Measurements from ENCODE around the gene FURIN.
"Not testable (repeated sequence)": the region's sequence is repeated elsewhere in the genome, so short reads cannot be mapped to it uniquely, and the experiment has no call there.

The FURIN gene

DNA sequence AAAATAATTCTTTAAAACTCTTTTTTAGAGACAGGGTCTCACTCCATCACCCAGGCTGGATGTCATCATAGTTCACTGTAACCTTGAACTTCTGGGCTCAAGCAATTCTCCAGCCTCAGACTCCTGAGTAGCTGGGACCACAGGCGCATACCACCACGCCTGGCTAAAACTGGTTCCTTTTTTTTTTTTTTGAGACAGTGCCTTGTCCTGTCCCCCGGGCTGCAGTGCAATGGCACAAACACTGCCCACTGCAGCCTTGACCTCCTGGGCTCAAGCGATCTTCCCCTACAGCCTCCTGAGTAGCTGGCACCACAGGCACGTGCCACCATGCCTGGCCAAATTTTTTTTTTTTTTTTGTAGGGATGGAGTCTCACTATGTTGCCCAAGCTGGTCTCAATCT is 23.7 kb upstream of the FURIN start:
- DNase-seq (ENCODE audit: low read depth), result no peak

DNA sequence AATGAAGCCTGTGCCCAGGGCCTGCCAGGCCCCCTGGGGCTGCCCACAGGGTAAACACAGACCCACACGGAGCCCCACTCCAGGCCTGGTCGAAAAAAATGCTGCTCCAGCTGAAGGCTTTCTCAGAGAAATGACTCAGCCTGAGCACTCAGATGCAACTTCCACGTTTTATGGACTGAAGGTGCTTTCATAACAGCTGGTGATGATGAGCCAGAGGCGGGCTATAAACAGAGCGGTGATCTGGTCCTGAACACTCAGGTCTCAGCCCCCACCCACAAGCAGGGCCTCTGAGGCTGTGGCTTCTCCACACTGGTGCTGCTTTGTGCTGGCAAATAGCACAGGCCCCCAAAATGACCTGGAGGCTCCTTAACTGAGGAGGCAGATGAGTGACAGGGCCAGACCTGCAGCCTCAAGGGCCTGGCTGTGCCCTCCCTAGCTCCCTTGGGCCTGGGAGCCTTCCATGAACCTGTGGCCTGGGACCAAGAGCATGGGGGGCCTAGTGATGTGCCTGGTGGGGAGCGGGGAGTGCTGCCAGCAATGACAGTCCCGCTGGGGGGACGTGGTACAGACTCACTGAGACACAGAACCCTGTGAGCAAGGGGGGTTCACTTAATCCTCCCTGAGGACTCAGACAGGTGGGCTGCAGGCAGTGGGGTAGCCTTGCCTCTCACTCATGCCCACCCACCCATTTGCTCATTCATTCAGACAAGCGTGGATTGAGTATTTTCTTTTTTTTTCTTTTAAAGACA is 23.0 kb upstream of the FURIN start:
- DNase-seq (ENCODE audit: low read depth), result no peak

DNA sequence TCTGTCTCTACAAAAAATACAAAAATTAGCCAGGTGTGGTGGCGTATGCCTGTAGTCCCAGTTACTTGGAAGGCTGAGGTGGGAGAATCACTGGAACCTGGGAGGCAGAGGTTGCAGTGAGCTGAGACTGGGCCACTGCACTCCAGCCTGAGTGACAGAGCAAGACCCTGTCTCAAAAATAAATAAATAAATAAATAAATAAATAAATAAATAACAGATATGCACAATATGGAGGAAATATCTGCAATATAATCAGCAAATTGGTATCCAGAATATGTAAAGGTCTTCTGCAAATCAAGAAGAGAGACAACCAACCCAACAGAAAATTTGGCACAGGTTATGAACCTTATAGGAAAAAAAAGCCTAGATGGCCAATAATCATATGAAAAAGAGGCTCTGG is 19.0 kb upstream of the FURIN start:
- not testable (repeated sequence) for DNase-seq (ENCODE audit: low read depth)

DNA sequence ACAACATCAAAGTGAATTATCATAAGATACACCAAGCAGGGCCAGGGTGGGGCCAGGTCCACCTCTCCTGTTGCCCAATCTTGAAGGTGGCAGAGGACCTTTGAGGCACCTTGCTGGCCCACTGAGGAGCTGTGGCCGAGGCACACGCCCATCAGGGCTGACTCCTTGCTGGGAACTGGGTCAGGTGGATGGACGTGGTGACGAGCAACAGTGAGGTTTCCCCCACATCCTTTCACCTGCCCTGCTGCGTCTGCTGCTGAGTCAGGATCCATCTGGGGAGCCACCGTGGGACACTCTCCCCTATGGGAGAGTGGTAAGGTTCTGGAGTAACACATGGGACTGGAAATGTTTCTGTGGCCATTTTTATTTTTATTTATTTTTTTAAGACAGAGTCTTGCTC is 17.3 kb upstream of the FURIN start:
- no peak for DNase-seq (ENCODE audit: low read depth)

DNA sequence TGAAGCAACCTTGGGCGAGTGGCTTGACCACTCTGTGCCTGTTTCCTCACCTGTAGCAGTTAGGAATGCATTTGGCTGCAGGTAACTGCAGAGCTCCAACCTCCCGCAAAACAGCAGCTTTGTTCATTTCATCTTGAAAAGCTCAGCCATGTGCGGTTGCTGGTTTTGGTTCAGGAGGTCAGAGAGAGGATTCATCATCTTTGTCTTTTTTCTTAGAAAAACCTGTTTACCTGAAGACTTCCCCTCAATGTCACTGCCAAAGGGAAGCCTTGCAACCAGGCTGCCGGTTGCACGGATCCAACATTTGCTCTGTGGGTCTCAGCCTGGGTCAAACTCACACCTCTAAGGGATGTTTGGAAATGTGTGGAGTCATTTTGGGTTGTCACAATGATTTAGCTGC is 16.4 kb upstream of the FURIN start:
- DNase-seq (ENCODE audit: low read depth), result no peak

DNA sequence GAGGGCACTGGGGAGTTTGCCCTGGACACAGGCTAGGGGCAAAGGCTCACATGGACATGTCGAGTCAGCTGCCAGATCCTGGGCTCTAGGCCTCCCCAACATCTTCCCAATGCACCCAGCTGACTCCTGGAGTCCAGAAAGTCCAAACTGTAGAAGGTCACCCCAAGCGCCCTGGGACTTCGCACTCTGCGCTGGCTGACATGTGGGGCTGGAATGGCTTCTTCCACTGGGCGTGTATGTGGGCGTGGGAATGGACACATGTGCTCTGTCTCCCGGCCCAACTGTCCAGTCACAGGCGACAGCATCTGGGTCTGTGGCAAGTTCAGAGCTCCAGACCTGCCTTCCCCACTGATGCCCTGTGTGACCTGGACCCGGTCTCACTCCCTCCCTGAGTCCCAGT is 13.2 kb upstream of the FURIN start:
- DNase-seq (ENCODE audit: low read depth), result no peak

DNA sequence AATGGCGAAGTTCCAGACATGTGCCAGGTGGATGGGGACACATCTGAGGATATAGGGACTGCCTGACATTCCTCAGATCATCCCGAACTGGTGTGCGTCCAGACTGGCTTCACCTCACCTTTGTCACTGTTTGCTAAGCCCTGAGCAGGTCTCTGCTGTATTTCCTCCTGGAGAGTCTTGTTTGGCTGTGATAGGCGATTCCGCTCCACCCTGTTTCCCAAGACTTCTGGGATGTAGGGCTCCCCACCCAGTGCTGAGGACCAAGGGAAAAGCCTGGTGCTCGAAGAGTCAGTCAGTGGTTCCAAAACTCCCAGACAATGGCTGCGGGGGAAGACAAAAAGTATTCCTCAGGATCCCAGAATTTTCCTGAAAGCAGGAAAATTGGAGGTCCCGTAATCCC is 11.1 kb upstream of the FURIN start:
- DNase-seq (ENCODE audit: low read depth), result no peak

DNA sequence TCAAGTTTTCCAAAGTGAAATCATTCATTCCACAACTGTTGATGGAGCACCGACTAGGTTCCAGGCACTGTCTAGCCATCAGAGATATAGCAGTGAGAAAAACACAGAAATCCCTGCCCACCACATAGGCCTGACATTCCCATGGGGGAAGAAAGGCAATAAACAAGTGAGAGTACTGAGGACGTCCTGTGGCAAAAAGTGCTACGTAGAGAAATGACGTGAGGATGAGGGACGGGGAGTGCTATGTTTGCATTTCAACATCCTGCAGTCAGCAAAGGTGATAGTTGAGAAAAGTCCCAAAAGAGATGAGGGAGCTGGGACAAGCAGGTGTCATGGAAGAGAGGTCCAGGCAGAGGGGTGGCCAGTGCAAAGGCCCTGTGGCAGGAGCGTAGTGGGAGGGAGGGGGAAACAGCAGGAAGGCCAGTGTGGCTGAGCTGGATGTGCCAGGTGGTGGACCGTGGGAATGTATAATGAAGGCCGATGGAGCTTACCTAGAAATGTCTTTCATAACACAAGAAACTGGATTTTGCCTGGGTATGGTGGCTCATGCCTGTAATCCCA is 10.4 kb upstream of the FURIN start:
- DNase-seq (ENCODE audit: low read depth), result no peak

DNA sequence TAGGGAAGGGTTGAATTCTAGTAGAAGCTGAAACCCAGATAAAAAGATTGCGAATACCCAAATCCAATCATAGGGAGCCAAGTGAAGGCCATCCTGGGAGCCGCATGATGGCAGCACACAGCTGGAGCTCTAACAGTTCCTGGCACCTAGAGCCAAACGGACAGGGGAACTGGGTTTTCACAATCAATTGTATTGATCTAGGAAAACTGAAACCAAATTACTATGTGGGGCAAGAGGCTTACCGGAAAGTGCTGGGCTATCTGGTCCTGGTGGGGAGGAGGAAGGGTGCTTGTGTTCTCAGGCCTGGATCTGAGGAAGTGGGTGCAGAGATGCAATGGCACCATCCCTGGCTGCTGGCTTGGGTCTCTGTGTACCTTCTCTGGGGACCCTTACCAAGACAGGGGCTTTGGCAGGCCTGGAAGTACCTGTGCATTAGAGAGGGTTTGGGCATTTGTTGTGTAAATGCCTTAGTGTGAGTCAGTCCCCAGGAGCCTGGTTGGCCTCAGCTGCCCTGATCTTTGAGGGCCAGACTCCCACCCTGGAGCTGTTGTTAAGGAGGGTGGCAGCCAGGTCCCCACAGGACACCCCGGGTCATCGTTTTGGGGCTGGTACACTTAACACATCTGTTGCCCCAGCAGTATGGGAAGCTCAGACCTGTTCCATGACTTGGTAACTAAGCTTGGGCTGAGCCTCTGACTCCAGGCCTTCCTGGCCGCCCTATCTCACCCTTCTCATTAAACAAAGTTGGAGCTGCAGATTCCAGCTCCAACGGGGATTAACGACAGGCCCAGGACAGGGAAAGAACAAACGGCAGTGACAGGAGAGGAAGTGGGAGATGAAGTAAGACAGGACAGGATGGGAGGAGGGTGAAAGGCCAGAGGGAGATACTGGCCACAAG is 8.9 kb upstream of the FURIN start:
- no peak for DNase-seq (ENCODE audit: low read depth)

DNA sequence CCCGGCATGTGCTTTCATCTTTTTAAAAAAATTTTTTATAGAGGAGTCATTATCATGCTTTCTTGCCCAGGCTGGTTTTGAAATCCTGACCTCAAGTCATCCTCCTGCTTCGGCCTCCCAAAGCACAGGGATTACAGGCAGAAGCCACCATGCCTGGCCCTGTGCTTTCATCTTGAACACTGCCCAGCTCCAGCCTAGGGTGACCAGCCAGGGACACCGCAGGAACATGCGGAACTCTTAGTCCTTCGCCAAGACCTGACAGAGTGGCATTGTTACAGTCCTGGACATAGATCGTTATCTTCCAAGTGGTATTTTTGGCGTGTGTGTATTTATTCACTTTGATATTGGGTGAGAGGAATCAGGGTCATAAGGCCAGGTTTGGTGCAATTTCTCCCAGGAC is 7.9 kb upstream of the FURIN start:
- no peak for DNase-seq (ENCODE audit: low read depth)

DNA sequence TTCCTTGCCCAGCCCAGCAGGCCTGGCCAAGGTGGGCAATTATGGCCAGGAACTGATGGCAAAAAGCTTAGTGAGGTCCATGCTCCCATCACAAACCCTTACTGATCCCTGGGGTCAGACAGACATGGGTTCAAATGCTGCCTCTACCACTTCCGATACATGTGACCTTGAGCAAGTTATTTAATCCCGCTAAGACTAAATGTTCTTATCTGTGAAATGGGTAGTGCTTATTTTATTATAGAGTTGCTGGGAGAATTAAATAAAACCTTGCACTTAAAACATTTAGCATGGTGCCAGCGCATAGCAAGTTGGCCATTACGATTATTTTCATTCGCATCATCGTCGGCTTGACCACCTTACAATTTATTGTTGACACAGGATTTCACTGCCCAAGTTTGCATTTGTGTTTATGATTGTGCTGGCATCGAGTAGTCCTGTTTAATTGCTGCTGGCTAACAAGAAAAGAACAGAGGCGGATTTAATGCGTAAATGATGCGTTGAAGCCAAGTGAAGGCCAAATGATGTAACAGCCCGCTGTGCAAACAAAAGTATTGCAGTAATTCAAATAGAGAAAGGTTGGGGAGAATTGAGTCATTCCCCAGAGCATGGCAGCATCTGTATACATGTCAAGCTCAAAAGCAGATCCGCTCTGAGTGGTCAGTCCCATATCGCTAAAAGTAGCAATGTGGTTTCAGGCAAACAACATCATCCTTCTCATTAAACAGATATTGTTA is 7.3 kb upstream of the FURIN start:
- DNase-seq (ENCODE audit: low read depth), result no peak

DNA sequence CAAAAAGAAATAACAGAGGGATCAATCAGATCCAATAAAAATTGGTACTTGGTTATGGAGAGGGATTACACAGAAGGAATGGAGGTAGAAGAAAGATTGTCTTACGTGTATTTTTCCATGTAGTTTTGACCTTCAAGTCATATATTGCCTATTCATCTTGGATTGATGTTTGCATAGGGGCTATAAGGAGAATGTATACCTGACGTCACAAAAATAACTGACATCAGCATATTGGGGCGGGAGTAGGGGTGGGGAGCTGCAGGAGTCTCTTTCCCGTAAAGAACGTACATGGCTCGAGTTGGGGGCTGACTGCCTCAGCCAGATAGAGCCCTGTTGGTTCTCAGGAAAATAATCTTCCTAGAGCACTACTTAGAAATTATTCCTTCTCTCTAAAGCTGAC is 5.9 kb upstream of the FURIN start:
- DNase-seq (ENCODE audit: low read depth), result no peak

DNA sequence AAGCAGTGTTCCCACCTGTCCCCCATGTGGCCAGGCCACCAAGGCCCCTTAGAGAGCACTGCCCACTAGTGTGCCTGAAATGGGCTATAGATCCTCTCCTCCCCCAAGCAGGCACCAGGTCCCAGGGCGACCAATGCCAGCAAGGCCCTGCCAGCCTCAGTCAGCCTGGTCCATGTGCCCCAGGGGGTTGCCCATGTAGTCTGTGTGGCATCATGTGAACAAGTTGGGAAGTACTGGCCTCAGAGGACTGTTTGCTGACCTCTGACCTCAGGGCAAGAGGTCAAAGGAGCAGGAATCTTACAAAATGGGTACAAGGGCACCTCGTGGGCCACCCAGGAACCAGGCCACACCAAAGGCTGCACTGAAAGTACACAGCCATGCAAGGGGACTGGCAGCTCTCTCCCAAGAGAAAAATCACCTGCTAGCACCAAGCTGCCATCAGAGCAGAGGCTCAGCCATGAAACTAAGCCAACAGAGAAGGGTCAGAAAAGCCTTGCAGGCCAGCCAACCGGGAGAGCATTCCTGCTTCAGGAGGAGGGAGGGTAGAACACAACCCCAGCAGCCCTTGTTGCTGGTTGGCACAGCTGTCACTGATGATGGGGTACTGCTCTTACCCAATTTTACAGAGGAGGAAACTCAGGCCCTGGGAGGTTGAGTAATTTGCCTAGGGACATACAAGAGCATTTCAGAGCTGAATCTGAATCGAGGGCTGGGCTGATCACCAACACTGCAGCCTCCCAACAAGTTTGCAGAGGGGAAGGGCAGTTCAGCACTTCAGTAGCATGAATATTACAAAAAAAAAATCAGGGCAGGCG is 5.2 kb upstream of the FURIN start:
- no peak for DNase-seq (ENCODE audit: low read depth)

DNA sequence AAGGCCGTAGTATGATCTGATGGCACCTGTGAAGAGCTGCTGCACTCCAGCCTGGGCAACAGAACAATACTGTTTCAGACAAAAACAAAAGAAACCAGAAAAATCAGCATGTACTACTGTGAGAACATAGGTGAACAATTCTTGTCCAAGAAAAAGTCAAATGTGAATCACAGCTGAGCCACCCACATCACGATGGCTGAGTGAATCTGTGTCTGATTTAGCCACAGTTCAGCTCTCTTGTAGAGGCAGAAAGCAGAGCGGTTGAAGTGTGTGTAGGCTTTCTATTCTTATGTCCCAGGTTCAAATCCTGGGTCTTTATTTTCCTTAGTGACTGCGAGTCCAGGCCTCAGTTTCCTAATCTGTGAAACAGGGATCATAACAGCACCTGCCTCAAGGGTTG is 4.4 kb upstream of the FURIN start:
- DNase-seq (ENCODE audit: low read depth), result no peak

DNA sequence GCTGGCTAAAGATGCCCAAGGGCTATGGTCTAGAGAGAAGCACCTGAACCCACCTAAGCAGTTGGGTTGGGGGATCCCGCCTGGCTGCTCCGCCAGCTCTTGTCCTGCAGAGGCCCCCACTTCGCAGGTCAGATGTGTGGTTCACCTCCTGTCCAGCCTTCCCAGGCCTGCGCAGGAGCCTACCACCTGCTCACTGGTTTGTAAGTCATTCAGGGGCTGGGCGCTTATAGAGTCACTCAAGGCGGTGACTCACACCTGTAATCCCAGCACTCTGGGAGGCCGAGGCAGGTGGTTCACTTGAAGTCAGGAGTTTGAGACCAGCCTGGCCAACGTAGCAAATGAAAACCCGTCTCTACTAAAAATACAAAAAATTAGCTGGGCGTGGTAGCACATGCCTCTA is 3.9 kb upstream of the FURIN start:
- no peak for DNase-seq (ENCODE audit: low read depth)

DNA sequence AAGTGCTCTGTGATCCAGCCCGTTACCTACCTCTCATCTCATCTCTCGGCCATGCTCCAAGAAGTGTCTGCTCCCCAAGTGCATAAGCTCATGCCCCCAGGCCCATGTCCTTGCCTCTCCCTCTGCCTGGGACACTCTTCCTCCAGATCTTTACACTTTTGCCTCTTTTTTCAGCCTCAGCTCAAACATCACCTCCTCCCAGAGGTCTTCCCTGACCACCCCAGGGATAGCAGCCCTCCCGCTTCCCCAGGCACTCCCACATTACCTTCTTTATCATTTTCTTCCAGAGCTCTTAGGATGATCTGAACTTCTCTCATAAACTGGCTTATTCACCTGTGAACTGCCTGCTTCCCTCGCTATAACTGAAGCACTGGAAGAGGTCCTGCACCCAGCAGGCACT is 2.7 kb upstream of the FURIN start:
- DNase-seq (ENCODE audit: low read depth), result no peak

DNA sequence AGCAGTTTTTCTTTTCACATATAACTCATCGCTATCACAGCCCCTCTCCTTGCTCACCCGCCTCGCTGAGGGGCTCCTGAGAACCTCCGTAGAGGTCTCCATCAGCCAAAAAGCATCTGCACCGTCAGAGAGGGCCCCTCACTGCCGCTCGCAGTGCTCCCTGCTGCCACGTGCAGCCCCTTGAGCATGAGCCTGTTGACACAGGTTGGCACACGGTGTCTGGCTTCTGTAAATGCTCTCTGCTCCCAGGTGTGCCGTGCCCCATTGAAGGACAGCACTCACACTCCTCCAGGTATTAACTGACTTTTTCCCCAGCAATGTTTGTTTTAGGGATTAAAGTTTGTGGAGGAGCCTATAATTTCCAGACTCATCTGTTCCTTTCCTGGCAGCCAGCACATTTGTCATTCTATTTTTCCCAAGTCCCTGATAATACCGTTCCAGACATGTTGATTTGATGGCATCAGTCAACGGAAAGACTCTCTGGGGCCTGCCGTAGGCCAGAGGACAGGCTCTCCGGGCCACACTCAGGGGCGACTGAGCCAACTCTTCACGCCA is 2.1 kb upstream of the FURIN start:
- no peak for DNase-seq (ENCODE audit: low read depth)

DNA sequence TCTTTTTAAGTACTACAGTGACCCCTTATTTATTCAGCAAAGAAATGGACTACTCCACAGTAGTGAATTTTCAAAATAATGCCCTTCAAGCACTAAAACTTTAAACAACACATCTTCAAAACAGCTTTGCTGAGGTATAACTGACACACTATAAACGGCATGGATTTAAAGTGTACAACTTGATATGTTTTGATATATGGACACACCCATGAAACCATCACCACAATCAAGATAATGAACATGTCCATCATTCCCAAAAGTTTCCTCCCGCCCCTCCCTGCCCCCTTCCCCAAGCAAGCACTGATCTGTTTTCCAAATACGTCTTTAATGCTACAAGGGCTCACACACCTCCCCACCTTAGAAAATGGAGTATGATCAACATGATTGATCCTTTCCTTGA is 1.6 kb upstream of the FURIN start:
- no peak for DNase-seq (ENCODE audit: low read depth)

DNA sequence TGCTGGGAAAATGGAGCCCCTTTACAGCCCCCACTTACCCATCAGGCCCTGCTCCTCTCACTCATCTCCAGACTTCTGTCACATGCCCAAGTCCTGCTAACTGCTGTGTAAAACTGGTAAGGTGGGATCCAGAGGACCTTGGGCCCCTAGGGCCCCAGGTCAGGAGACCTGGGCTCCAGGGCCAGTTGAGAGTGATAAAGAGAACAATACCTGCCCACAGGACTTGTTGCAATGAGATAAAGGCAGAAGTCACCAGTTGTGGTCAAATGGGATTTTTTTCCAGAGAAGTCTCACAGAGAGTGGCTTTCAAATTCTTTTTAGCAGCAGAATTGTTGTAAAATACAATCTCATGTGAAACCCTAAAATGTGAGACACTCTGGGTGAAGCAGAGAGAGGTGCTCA is 753 bp downstream of the FURIN start:
- no peak for DNase-seq (ENCODE audit: low read depth)

DNA sequence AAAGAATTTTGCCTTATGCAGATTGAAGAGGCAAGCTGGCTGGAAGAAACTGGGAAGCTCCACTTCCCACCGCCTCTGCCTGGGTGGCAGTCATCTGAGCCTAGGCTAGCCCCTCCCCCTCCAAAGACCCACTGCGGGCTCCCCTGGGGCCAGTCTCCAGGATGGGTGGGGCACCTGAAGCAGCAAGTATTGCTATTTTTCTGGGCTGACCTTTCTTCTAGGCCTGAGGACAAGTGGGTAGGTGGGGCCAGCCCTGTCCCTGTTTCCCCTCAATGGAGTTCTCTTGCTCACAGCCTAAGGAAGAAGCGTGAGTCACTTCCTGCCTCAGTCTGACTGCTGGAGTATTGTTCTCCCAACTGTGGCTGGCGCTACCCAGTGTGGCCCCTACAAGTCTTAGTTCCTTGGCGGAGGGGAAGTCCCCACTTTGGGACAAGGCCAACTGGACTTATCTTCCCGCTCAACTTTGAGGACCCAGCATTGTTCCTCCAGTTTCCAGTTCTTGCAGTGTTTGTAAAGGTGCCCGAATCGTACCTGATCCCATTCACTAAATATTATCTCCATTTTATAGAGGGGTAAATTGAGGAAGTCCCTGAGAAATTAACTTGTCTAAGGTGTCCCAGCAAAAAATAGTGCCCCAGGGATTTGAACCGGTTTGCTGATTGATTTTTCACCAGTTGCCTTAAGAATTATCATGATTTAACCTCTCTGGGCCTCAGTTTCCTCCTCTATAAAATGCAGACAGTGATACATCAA is 1.4 kb downstream of the FURIN start:
- no peak for DNase-seq (ENCODE audit: low read depth)

Data from stimulated activated CD4-positive, alpha-beta T cell treated with anti-CD3 and anti-CD28 coated beads, Interleukin-2, amount 100 ng/mL, for 4 hours (primary cell).